ENCODE results near the gene UVRAG.

DNA sequence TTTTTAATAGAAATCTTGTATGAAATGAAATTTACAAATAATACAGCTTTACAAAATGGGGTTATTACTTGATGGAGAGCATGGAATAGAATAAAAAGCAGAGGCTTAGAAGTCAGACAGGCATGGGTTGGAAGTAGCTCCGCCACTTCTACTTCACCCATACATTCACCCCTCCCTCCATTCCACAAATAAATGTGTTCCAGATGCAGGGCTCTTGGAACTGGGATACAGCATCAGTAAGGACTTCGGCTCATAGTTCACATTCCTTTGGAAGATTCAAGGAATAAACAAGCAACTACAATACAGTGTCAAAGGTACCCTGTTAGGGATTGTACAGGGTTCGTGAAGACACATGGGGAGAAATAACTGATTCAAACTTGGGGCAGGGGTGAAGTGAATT, 234.5 kb downstream of the UVRAG start:
- no peak for TF ChIP-seq CTCF (IDR thresholded peaks at IDR 0.05)
- no peak for TF ChIP-seq POLR2A (IDR thresholded peaks at IDR 0.05)
- TF ChIP-seq POLR2AphosphoS5 (IDR thresholded peaks at IDR 0.05; ENCODE audit: insufficient read depth in 1 of 2, low read depth in 1 of 2): no peak
